Activated CD8-positive, alpha-beta memory T cell treated with anti-CD3 and anti-CD28 coated beads, Interleukin-2, amount 50 U/mL, for 24 hours (primary cell): ENCODE results near the gene PDGFRB.

Experiments used
- DNase-seq: peaks from one replicate; pipeline ENCODE4 v3.0.0-alpha.2; 2020; ENCODE audit errors: extremely low read depth

The PDGFRB gene

GRCh38 chr5:150114773-150115408 lies 40.8 kb downstream of the PDGFRB start:
- no peak for DNase-seq

DNA sequence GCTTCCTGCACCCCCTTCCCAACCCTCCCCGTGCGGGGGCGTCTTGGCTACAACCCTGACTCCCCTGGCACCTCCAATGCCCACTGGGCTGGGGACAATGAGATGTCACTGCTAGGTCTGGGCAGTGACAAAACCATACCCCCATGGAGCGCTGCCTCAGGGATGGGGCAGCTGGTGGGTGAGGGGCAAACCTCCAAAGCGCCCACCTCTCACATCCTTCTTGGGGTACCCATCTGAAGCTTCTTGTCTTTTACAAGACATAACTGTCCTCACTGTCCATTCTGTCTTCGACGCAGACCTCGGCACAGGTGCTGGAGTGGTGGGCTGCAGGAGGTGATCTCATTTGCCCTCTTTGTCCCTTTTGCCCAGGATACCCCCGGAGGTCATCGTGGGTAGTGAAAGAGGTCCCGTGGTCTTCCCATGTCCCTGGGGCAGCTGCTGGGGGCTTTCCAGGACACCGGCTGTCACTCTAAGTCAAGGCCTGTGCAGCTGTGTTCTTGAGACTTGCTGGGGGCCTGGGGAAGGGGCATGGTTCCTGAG lies 41.5 kb downstream of the PDGFRB start:
- no peak for DNase-seq

- no peak for DNase-seq
Observed at GRCh38 chr5:150113047-150113744, 42.4 kb downstream of the PDGFRB start.

DNA sequence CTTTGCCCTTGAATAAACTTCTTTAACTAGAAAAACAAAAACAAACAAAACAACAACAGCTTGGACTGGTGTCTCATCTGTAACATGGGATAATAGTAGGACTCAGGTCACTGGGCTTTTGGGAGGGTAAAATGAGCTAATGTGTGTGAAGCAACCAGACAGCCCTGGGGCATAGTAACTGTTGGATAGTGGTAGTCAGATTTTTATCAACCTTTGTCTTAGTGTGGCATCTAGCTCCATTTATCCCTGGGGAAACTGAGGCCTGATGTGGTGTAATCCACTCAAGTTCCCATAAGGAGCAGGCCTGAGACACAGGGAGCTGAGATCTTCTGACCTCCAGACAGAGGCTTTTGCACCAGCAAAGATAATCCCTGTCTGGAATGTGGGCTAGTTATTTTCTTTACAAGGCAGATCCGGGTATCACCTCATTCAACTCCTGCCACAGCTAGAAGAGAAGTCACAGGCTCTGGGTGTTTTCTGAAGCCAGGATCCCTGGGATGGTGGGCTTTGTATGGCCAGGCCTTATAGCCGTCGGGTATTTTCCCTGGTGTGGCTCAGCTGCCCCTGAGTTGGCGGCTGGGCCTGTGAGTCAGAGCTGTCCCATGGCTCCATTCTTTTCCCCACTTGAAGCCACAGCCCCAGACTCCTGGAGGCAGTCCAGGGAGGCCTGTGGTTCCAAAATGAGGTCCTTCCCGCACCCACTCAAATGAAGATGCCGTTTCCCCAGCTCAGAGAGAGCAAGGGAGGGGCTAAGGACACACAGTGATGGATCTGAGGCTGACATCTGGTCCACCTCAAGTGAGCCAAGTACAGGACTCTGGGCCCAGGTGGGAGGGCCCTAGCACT lies 43.2 kb downstream of the PDGFRB start:
- DNase-seq = no peak

- no peak for DNase-seq
Observed at GRCh38 chr5:150111122-150111521, 44.5 kb downstream of the PDGFRB start.

DNA sequence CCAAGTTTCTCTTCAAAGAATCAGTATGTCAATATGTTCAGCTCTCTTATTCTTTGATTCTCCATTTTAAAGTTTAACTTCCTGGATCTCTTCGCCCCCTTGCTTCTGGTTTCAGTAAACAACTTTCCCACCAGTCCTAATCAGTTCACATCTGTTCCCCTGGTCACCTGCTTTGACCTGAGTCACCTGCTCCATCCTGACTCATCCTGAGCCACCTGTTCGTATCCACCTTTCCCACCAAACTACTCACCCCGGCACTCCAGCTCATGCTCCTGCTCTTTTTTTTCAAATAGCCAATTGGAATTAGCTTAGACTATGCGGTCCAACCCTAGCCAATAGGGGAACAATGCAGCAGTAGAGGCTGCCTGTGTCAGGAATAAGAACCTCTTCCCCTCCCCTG lies 45.7 kb downstream of the PDGFRB start:
- DNase-seq = no peak

DNA sequence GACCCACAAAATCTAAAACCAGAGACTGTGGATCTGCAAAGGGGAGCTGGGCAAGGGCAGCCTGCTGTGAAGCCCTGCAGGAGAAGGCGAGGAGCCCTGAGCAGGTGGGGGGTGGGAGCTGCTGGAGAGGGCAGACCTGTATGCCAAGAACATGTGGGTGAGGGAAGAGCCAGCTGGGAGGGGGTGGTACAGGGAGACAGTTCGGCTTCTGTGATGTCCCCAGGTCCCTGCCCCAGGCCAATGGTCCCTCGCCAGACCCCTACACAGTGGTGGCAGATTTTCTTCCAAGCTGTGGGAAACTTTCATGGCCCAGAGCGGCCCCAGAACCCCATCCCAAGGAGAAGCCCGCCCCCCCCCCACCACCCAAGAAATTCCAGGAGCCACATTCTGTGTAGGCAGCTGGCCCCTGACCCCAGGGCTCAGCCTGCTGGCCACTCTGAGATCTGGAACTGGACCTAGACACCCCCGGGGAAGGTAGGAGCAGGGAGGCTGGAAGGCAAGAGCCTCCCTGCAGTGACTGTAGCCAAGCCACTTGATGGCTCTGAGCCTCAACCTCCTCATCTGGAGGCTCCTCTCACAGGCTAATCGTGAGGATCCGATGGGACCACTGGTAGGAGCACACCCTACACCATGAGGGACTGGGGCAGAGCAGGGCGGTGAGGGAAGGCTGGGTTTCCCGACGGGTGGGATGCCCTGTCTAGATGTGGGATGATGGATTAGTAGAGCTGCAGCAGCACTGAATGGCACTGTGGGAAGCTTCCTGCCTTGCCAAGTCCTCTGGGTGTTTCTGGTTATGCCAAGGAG lies 46.7 kb downstream of the PDGFRB start:
- DNase-seq = no peak

- no peak for DNase-seq
Observed at GRCh38 chr5:150107909-150108447, 47.7 kb downstream of the PDGFRB start.

GRCh38 chr5:150106674-150107426 lies 48.8 kb downstream of the PDGFRB start:
- DNase-seq = no peak

GRCh38 chr5:150105928-150106615 lies 49.6 kb downstream of the PDGFRB start:
- no peak for DNase-seq

- DNase-seq = no peak
Observed at GRCh38 chr5:150104550-150104870, 51.1 kb downstream of the PDGFRB start.

DNA sequence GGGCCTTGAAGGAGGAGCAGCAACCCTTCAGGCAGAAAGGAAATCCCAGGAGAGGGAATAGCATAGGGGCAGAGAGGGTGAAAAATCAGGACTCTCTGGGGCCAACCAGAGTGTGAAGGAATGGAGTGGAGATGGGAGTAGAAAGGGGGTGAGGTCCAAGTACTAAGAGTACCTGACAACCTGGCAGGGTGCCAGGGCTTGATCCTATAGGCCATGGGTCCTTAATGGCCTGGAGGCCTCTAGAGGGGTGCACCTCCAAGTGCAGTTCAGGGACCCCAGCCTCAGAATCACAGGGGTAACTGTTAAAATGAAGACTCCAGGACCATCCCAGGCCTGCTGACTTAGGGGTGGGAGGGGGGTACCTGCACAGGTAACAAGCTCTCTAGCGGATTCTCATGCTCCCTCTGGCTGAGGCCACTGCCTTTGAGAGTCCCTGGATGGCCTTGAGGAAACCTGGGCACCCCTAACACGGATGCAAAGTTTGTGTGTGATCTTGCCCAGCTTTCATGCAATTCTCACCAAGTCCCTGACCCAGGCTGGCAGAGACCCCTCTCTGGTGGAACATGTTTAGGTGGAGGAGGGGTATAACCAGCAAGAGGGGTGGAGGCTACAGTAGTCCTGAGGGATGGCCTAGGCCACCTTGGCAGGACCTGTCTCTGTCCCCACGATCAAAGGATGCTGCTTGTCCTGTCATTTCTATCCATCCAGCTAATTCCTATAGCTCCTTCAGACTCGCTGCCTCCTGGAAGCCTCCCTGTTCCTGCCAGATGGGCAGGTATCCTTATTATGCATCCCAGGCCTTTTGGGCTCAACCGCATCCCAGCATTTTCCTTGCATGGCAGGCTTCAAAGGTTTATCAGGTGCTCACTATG lies 51.7 kb downstream of the PDGFRB start:
- DNase-seq = no peak

GRCh38 chr5:150101023-150101422 lies 54.6 kb downstream of the PDGFRB start:
- DNase-seq = no peak

GRCh38 chr5:150097152-150097551 lies 58.5 kb downstream of the PDGFRB start:
- no peak for DNase-seq

GRCh38 chr5:150092159-150092787 lies 63.4 kb downstream of the PDGFRB start:
- DNase-seq = no peak

GRCh38 chr5:150085950-150086715 lies 69.5 kb downstream of the PDGFRB start, which contains the start of gene CSF1R:
CSF1R (minus strand) TSS chr5:150086554; CDS start chr5:150086427, 127 bp downstream.
- DNase-seq = no peak

DNA sequence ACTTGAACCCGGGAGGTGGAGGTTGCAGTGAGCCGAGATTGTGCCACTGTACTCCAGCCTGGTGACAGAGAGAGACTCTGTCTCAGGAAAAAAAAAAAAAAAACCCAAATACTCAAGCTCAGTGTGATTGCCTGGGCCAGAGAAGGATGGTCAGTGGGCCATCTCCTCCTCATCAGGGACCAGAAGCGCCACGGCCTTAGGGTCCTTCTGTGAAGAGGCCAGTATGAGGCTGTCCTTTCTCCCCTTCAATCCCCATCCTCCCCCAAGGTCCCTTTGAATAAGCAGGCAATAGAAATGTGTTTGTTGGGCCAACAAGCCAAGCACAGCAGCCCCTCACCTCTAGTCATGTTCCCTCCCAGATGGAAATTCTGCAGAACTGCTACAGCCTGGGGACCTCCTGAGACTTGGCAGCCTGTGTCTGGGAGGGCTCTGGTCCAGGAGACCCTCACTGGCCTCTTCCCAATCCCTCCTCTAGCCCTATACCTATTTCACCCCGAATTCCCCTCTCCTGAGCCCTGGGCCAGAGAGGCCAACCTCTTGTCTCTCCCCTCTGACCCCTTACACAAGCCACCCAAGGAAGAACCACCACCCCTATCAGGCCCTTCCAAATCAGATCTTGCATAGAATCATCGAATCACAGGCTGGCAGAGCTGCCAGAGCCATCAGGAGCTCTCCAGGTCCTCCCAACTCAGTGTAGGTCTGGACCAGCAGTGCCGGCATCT lies 70.3 kb downstream of the PDGFRB start:
- DNase-seq = no peak
